NOMO-1 treated with dmso at 0.1 percent for 144 hours (cell line): ENCODE measurements around the gene UFD1.
"Not testable (repeated sequence)": the region's sequence is repeated elsewhere in the genome, so short reads cannot be mapped to it uniquely, and the experiment has no call there.

Source experiments
- DNase-seq: peaks from one replicate; lab custom pipeline; 2025; ENCODE audit not compliant: unreplicated experiment; lab: John Stamatoyannopoulos, UW

The UFD1 gene

GRCh38 chr22:19450363-19451175 lies 28.4 kb downstream of the UFD1 start:
- DNase-seq = no peak

GRCh38 chr22:19449422-19449767 lies 29.6 kb downstream of the UFD1 start:
- DNase-seq = no peak

- DNase-seq = no peak
These were observed 30.1 kb downstream of the UFD1 start for GRCh38 chr22:19448739-19449421.

- no peak for DNase-seq
These were observed 30.9 kb downstream of the UFD1 start for GRCh38 chr22:19448076-19448607.

GRCh38 chr22:19447330-19448075 lies 31.5 kb downstream of the UFD1 start, which contains the start of gene C22orf39:
Gene C22orf39 (minus strand): TSS chr22:19447711. CDS start chr22:19447688, 23 bp downstream.
- DNase-seq = peak; percentile 88

- no peak for DNase-seq
These were observed 32.2 kb downstream of the UFD1 start for GRCh38 chr22:19446603-19447329.

- DNase-seq = not testable (repeated sequence)
These were observed 33.6 kb downstream of the UFD1 start for GRCh38 chr22:19445279-19445982.

- no peak for DNase-seq
These were observed 35.3 kb downstream of the UFD1 start for GRCh38 chr22:19443544-19444211.

- DNase-seq = no peak
These were observed 36.8 kb downstream of the UFD1 start for GRCh38 chr22:19442166-19442565.

- DNase-seq = no peak
These were observed 38.4 kb downstream of the UFD1 start for GRCh38 chr22:19440411-19441195.

- no peak for DNase-seq
These were observed 40.7 kb downstream of the UFD1 start for GRCh38 chr22:19438298-19438697.

- not testable (repeated sequence) for DNase-seq
These were observed 42.4 kb downstream of the UFD1 start for GRCh38 chr22:19436444-19437161.

- no peak for DNase-seq
These were observed 44.0 kb downstream of the UFD1 start for GRCh38 chr22:19434829-19435580.

GRCh38 chr22:19434401-19434800 lies 44.6 kb downstream of the UFD1 start:
- DNase-seq = no peak

- peak; percentile 93 for DNase-seq
These were observed 46.7 kb downstream of the UFD1 start, which contains the start of gene MRPL40 for GRCh38 chr22:19432133-19432851. Gene MRPL40 (plus strand): TSS chr22:19432545. CDS start chr22:19432555, 10 bp downstream.

- DNase-seq = peak; percentile 39
These were observed 47.3 kb downstream of the UFD1 start, which contains the start of gene HIRA for GRCh38 chr22:19431649-19432132. Gene HIRA (minus strand): TSS chr22:19431733. CDS start chr22:19431476, 257 bp downstream.
